Spleen (tissue), 11 donors: ENCODE measurements around the gene FHIT. TPM values are rescaled to one million over a fixed set of nuclear protein-coding genes. Genes with fewer than 3 reads are reported as not detected.

Experiments
- DNase-seq: peaks from one replicate; pipeline ENCODE4 v3.0.0-alpha.2; 2020
- H3K27ac ChIP-seq, 8 donors: fragments of 200-600 bp; sonication (generic) in 7 of 8; 1 replicate in 4 of 8; 2 replicates in 4 of 8; pipeline versions ENCODE4 v1.5.0 to v1.8.0; 2016 to 2021; ENCODE audit warnings: inconsistent platforms in 4 of 8, mild to moderate bottlenecking in 4 of 8, moderate library complexity in 1 of 8
- H3K27me3 ChIP-seq, 7 donors: fragments of 200-600 bp; sonication (generic) in 6 of 7; replicated peaks in 1 of 7; 1 replicate in 4 of 7; 2 replicates in 3 of 7; pipeline versions ENCODE4 v1.5.0 to v1.8.0; 2016 to 2021; ENCODE audit warnings: inconsistent platforms in 3 of 7, mild to moderate bottlenecking in 1 of 7
- H3K36me3 ChIP-seq, 6 donors: fragments of 200-600 bp; sonication (generic) in 5 of 6; 1 replicate in 4 of 6; 2 replicates in 2 of 6; pipeline versions ENCODE4 v1.5.0 to v1.8.0; 2016 to 2021; ENCODE audit warnings: inconsistent platforms in 2 of 6
- H3K4me1 ChIP-seq, 6 donors: fragments of 200-600 bp; sonication (generic) in 5 of 6; 1 replicate in 3 of 6; 2 replicates in 3 of 6; pipeline versions ENCODE4 v1.5.0 to v1.8.0; 2016 to 2021; ENCODE audit warnings: inconsistent platforms in 3 of 6
- H3K4me3 ChIP-seq, 8 donors: fragments of 200-600 bp; sonication (generic) in 7 of 8; 1 replicate in 4 of 8; 2 replicates in 4 of 8; pipeline versions ENCODE4 v1.5.0 to v1.8.0; 2016 to 2021; ENCODE audit warnings: inconsistent platforms in 4 of 8, mild to moderate bottlenecking in 4 of 8, moderate library complexity in 2 of 8
- H3K9me3 ChIP-seq, 8 donors: fragments of 200-600 bp; sonication (generic) in 7 of 8; 1 replicate in 4 of 8; 2 replicates in 4 of 8; pipeline versions ENCODE4 v1.5.0 to v1.8.0; 2016 to 2021; ENCODE audit warnings: inconsistent platforms in 4 of 8
- POLR2A ChIP-seq, 3 donors: fragments of 450-650 bp; IDR thresholded peaks; one replicate each; pipeline ENCODE4 v1.5.1; 2017; ENCODE audit warnings: antibody characterized with exemption in 3 of 3, mild to moderate bottlenecking in 1 of 3
- POLR2AphosphoS5 ChIP-seq, 3 donors: sonication (generic); formaldehyde crosslinking; IDR thresholded peaks; one replicate each; pipeline ENCODE4 v1.5.1; 2017; ENCODE audit warnings: antibody characterized with exemption in 3 of 3
- WGBS, 5 donors: extraction: QIAGEN DNeasy Blood & Tissue Kit in 3 of 5; methylation state at CpG; one replicate each; pipeline versions ENCODE4 v1.1.5 to v1.1.7; 2013 to 2018; 5-methylcytosine and 5-hydroxymethylcytosine counted together
- intact Hi-C: fragments of 100-400 bp; cut with DNase I; formaldehyde crosslinking; loops from one replicate; pipeline ENCODE4 v1.15.0; 2023; ENCODE audit warnings: low total_unique reads
- polyA plus RNA-seq, 3 donors: library from polyadenylated mRNA; stranded (reverse); fragments of 200-250 nt; gene quantifications; one replicate each; pipeline ENCODE4 v1.2.1, GENCODE V29; 2013
- total RNA-seq, 7 donors: library from RNA; depleted of rRNA in 3 of 7; stranded (reverse); fragments of >200 nt in 3 of 7; fragmentation: NEBNext Ultra II Directional in 4 of 7; extraction: Animal tissue kit (Norgen Biotek cat#: 25700) in 4 of 7; gene quantifications; one replicate each; pipeline versions ENCODE4 v1.1.0 to v1.2.1, GENCODE V29; 2016 to 2021
- TF ChIP-seq, protein P1 (sequence below), 11 experiments: fragments of 200-600 bp in 7 of 11; fragments of 450-650 bp in 4 of 11; sonication (generic) in 4 of 11; IDR thresholded peaks in 8 of 11; conservative IDR thresholded peaks in 3 of 11; 1 replicate in 7 of 11; 2 replicates in 4 of 11; pipeline versions ENCODE4 v1.4.0 to v1.8.0; 2016 to 2021; ENCODE audit warnings: antibody characterized with exemption in 11 of 11, inconsistent platforms in 4 of 11, mild to moderate bottlenecking in 1 of 11
- donor health status: healthy with polysubstance abuse.
- donor health status: DM: no; HTN: no; CAD: no; lungs with moderate emphysema.
- donor health status: DM: no; HTN: no; CAD: no.
- donor health status: Bipolar disorder and iron deficiency.
- donor health status: healthy.
- donor health status: DM: no; HTN: no; CAD: no.
- donor health status: DM: yes; HTN: yes; CAD: no.

FHIT gene
- total and polyA plus RNA-seq, 10 donors: 4.1 to 23.1 (median 12.2) TPM

DNA sequence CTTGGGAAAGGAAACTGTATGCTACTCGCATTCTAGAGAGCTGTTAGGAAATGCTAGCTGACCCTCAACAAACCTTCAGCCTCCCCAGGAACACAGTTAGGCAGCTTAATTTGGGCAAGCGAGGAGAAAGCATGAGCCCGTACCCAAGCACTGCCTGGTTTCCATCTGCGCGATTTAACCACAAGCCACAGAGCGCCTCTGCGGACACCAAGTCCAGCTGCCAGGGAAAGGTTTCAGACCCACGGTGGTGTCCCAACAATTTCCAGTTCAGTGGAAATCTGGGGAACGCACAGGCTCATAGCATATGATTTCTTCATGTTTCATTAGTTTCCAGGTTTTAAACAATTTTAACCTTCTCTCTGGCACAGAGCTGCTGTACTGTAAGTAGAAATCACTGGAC, 617.6 kb downstream of the FHIT start:
- Histone ChIP-seq H3K27me3 (no peaks in the 10 kb centered on the region), H3K4me1 (no peaks in the 10 kb centered on the region), H3K36me3 (no peaks in the 10 kb centered on the region), H3K27ac (no peak overlapping the region), H3K4me3 (no peak overlapping the region), H3K9me3 (no peaks in the 10 kb centered on the region)
- 63 to 83% (median 77%) methylated on average over 9 of the region's 9 CpGs for WGBS, 5 donors
- intact Hi-C loops: no loop called here
- TF ChIP-seq POLR2A (IDR thresholded peaks at IDR 0.05) (no peak), POLR2AphosphoS5 (IDR thresholded peaks at IDR 0.05) (no peak)
- TF ChIP-seq, protein P1, sequence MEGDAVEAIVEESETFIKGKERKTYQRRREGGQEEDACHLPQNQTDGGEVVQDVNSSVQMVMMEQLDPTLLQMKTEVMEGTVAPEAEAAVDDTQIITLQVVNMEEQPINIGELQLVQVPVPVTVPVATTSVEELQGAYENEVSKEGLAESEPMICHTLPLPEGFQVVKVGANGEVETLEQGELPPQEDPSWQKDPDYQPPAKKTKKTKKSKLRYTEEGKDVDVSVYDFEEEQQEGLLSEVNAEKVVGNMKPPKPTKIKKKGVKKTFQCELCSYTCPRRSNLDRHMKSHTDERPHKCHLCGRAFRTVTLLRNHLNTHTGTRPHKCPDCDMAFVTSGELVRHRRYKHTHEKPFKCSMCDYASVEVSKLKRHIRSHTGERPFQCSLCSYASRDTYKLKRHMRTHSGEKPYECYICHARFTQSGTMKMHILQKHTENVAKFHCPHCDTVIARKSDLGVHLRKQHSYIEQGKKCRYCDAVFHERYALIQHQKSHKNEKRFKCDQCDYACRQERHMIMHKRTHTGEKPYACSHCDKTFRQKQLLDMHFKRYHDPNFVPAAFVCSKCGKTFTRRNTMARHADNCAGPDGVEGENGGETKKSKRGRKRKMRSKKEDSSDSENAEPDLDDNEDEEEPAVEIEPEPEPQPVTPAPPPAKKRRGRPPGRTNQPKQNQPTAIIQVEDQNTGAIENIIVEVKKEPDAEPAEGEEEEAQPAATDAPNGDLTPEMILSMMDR (IDR thresholded peaks at IDR 0.05 in 8 of 11, conservative IDR thresholded peaks at IDR 0.05 in 3 of 11): no peak
- DNase-seq: no peak

DNA sequence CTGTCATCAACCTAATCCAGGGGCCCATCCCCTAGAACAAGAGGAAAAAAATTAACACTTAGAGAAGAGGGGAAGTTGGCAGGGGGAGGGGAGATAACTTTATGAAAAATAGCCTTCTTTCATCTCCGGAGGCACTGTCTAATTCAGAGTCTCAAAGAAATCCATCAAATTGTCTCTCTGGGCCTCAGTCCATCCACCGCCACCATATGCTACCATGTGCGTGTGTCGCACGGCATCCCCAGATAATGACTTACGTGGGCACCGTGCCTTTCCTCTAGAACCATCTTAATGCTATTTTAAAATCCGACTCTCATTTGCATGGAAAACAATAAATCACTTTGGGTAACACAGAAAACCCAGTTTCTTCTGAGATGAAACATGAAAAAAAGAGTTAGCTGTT, 619.7 kb downstream of the FHIT start:
- H3K4me3 ChIP-seq: no peak overlapping the region
- H3K27ac ChIP-seq: no peak overlapping the region
- intact Hi-C loops: no loop called here
- H3K9me3 ChIP-seq: no peaks in the 10 kb centered on the region
- no peak for DNase-seq
- no peaks in the 10 kb centered on the region for H3K4me1 ChIP-seq
- WGBS, 5 donors: 89 to 95% (median 94%) methylated on average over 8 of the region's 8 CpGs
- TF ChIP-seq POLR2A (IDR thresholded peaks at IDR 0.05): no peak
- TF ChIP-seq POLR2AphosphoS5 (IDR thresholded peaks at IDR 0.05): no peak
- TF ChIP-seq, protein P1 (IDR thresholded peaks at IDR 0.05 in 8 of 11, conservative IDR thresholded peaks at IDR 0.05 in 3 of 11): no peak
- no peaks in the 10 kb centered on the region for H3K27me3 ChIP-seq
- no peaks in the 10 kb centered on the region for H3K36me3 ChIP-seq

DNA sequence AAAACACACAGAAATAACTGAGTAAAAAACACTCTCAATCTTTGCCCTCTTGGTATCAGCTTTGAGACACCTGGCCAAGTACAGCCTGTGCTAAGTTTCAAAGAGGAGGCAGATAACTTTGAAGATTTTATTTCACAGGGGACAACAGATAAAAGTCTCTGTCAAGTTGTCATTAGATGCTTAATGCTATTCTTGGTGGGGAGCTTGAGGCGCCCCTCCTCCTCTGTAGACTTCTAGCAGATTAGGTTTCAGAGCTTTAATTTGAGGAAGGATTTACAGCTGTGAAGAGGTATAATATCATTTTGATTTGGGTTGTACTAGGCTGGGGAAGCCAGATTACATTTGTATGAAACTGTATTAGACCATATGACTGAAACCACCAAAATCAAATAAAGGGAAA, 620.3 kb downstream of the FHIT start:
- no peak for TF ChIP-seq POLR2A (IDR thresholded peaks at IDR 0.05)
- WGBS, 5 donors: 92 to 100% (median 94%) methylated on average over 1 of the region's 1 CpG
- DNase-seq: no peak
- intact Hi-C loops: no loop called here
- no peaks in the 10 kb centered on the region for H3K27me3 ChIP-seq
- no peak overlapping the region for H3K4me3 ChIP-seq
- H3K9me3 ChIP-seq: no peaks in the 10 kb centered on the region
- H3K27ac ChIP-seq: no peak overlapping the region
- H3K36me3 ChIP-seq: no peaks in the 10 kb centered on the region
- no peaks in the 10 kb centered on the region for H3K4me1 ChIP-seq

DNA sequence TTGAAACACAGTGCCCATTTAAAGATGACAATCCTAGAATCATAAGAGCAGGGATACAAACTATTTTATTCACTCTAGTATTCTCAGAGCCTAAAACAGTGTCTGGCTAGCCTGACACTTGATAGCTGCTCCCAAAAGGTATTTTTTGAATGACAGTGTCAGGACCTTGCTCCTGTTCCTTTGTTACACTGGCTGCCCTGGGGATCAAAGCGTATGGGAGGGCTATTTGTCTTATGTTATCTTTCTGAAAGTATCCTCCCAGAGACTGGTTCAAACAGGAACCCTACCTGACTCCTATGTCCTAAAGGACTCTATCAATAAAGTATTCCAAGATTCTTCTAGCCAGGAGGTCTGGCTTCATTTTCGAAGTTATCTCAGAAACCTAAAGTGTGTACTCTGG, 621.4 kb downstream of the FHIT start:
- no peaks in the 10 kb centered on the region for H3K27me3 ChIP-seq
- intact Hi-C loops: no loop called here
- no peak for DNase-seq
- no peak overlapping the region for H3K4me3 ChIP-seq
- H3K36me3 ChIP-seq: no peaks in the 10 kb centered on the region
- no peaks in the 10 kb centered on the region for H3K9me3 ChIP-seq
- H3K27ac ChIP-seq: no peak overlapping the region
- TF ChIP-seq POLR2A (IDR thresholded peaks at IDR 0.05) (no peak), POLR2AphosphoS5 (IDR thresholded peaks at IDR 0.05) (no peak)
- TF ChIP-seq, protein P1 (IDR thresholded peaks at IDR 0.05 in 8 of 11, conservative IDR thresholded peaks at IDR 0.05 in 3 of 11): no peak
- 84 to 97% (median 90%) methylated on average over 2 of the region's 2 CpGs for WGBS, 5 donors
- H3K4me1 ChIP-seq: no peaks in the 10 kb centered on the region

DNA sequence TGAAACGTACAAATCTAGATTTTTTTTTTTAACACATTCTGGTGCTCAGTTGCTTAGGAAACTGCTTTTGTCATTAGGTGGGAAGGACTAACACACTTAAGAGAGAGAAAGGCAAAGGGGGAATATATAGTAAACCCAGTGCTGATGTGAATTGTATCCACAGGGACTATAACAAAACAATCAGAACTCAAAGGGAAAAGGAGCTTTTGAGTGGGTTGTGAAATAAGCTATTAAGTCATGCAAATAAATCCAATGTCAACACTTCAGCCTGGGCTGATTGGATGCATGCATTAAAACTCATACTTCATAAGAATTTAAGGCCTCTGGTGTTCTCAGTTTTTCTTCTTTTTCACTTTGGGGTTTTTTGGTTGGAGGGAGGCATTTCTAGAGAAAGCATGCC, 628.9 kb downstream of the FHIT start:
- 0 to 91% (median 72%) methylated on average over 1 of the region's 1 CpG for WGBS, 5 donors
- Histone ChIP-seq H3K4me1 (no peaks in the 10 kb centered on the region), H3K36me3 (no peaks in the 10 kb centered on the region), H3K27ac (no peak overlapping the region), H3K4me3 (no peak overlapping the region), H3K9me3 (peaks cover 0 to 7% (median 0%) of the 10 kb centered on the region in 8 donors), H3K27me3 (no peaks in the 10 kb centered on the region)
- no peak for DNase-seq
- TF ChIP-seq, protein P1 (IDR thresholded peaks at IDR 0.05 in 8 of 11, conservative IDR thresholded peaks at IDR 0.05 in 3 of 11): no peak
- TF ChIP-seq POLR2A (IDR thresholded peaks at IDR 0.05): no peak
- no peak for TF ChIP-seq POLR2AphosphoS5 (IDR thresholded peaks at IDR 0.05)
- intact Hi-C loops: no loop called here
